GM19193 (cell line): ENCODE results near the gene ARHGAP18.

Experiments
- POLR2A ChIP-seq: IDR thresholded peaks from 4 replicates; pipeline ENCODE4 v1.6.1; 2011; ENCODE audit not compliant: insufficient read depth, insufficient read length; ENCODE audit errors: extremely low read depth

ARHGAP18 gene

GRCh38 chr6:129586815-129587214 is 123.2 kb downstream of the ARHGAP18 start:
- TF ChIP-seq POLR2A: no peak

GRCh38 chr6:129583866-129584265 is 126.1 kb downstream of the ARHGAP18 start:
- no peak for TF ChIP-seq POLR2A

GRCh38 chr6:129578315-129578714 is 131.7 kb downstream of the ARHGAP18 start:
- TF ChIP-seq POLR2A: no peak

DNA sequence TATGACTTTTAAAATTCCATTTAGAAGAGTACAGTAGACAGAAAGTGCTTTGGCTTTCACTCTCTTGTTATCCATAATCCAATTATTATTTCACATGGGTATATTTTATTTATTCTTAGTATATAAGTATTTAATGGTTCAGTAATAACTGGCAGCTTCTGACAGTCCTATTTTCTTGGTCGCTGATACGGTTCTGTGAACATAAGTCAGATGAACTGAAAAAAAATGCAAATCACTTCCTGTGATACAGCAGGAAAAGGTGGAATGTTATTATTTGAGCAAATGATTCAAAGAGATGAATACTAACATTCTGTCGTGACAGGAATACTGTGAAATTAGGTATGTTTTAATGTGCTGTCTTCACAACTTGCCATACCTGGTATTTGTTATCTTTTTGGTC is 132.3 kb downstream of the ARHGAP18 start:
- TF ChIP-seq POLR2A: no peak

DNA sequence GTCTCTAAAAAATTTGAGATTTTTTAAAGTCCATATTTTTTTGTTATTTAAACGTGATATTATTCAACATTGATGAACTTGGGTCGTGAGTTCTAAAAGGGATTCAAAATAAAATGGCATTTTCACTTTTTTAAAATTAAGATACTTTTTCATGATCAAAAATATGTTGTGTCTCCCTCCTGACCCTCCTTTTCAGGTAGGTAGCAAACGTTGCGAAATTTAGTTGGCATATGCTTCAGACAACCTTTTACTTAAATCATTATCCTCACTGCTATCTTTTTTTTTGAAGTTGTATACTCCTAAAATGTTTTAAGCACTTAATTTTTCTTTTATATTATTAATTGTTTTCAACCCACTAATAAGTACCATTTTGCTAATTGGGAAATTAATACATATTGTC is 133.5 kb downstream of the ARHGAP18 start:
- no peak for TF ChIP-seq POLR2A

DNA sequence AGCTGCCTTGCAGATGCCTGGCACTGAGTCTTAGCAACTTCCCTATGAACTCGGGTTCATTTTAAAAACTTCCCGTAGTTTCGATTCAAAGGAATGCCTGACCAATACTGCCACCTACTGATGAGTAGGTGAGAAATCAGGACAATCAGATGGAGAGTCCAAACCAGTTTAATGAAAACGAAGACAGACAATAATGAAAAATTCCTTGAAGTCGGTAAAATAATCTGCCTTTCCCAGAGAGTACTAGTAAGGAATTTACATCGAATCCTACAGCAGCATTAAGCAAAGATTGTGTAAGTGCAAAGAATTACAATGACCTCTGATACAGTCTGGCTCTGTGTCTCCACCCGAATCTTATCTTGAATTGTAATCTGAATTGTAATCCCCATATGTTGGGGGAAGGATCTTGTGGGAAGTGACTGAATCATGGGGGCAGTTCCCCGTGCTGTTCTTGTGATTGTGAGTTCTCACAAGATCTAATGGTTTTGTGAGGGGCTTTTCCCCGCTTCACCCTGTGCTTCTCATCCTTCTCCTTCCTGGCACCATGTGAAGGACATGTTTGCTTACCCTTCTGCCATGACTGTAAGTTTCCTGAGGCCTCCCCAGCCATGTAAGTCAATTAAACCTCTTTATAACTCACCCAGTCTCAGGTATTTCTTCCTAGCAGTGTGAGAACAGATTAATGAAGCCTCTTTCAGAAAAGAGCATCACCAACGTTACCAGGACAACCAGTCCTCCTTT is 134.4 kb downstream of the ARHGAP18 start:
- TF ChIP-seq POLR2A: no peak

- no peak for TF ChIP-seq POLR2A
These were observed 142.0 kb downstream of the ARHGAP18 start for GRCh38 chr6:129568015-129568414.

DNA sequence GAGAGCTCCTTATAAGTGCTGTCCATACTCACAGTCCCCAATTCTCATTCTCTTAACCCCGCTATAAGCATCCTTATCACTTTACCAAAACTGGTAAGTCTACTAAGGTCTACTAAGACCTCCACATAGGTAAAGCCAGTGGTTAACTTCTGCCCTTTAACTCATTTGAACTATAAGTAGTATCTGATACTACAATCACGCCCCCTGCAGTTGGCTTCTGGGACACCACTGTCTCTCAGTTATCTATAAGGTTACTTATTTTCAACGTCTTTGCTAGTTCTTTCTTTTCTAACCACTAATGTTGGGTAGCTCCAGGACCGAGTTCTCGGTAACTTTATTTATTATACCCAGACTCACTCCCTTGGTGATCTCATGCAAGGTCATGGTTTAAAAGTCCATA is 142.6 kb downstream of the ARHGAP18 start:
- no peak for TF ChIP-seq POLR2A

DNA sequence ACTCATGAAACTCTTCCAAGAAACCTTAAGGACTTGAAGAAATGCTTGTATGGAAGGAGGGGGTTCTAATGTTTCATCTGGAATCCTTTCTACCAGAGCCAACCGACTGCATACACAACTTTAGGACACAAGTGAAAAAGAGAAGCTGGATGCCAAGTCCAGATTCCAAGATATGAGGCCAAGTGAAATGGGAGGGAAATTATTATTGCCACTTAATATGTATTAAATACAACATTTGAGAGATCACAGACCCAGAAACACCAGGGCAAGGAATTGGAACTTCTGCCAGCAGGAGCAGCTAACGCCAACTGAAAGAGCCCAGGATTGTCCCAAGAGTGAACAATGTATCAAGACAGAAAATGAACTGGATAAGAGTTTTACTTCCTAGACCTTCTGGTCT is 144.2 kb downstream of the ARHGAP18 start:
- no peak for TF ChIP-seq POLR2A

DNA sequence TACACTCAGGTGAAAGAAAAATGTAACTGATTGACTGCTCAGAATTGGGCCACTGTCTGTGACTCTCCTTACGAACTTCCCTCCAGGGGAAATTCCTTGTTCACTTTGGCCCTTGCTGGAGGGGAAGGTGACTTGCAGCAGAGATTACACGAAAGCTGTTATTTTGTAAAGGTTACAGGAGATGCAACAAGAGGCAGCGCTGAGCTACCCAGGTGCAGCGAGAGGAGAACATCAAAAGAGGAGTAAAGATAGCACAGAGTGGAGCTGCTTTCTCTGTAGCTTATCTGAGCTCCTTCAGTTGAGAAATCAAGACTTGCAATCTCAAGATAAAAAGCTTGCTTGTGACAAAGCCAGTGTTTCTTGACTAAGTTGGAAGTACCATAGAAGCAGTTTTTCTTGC is 144.6 kb downstream of the ARHGAP18 start:
- TF ChIP-seq POLR2A: no peak

DNA sequence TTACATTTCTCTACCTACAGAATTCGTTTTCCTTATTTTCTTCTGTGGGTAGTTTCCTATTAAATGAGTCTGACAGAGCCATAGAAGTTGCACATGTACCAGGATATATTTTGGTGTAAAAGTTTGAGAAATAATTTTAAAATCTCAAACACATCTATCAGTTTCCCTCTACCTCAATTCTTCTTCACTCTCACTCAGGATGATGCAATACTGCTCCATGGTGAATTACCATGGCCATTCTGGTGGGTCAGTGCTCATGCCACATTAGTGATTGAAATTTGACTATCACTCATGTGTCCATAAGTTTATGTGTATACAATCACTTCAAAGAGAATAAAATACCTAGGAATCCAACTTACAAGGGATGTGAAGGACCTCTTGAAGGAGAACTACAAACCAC is 151.7 kb downstream of the ARHGAP18 start:
- TF ChIP-seq POLR2A: no peak

DNA sequence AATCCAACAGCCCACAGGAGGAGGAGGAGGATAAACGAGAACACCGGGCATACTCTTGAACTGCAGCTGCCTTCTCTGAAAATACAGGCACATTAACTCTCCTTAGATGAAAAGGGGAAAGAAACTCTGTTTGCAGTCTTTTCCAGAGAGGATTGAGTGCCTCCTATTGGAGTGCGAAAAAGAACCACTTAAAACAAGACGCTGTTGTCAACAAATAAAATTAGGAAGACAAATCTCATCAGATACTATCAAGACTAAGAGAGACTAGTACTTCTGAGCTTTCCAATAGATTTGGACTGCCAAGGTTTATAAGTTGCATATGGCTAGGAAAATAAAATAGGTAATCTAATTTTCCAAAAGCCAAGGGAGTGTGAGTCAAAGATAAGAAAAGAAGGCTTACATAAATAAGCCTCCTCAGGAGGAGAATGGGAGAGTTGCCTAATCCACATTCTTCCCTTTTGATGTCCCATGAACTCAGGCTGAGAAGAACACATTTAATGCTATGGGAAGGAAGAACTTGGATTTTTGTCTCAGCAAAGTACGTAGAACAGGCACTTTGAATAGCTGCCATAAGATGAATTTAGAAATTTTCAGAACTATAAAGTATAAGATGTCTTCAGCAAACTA is 154.7 kb downstream of the ARHGAP18 start:
- TF ChIP-seq POLR2A: no peak

DNA sequence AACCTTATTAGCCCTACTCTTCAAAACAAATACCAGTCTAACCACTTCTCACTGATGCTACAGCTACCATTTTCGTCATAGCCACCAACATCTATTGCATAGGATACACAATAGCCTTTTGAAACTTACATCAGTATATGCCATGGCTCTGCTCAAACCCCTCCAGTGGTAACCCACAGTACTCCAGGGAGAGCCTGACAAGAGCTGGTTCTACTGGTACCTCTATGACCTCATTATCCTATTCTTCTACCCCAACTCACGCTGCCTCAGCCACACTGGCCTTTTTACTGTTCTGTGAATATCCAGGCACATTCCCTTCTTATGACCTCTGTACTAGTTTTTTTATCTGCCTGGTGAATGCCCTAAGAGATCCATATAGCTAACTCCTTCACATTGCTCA is 157.6 kb downstream of the ARHGAP18 start:
- no peak for TF ChIP-seq POLR2A

GRCh38 chr6:129551486-129551885 is 158.5 kb downstream of the ARHGAP18 start:
- no peak for TF ChIP-seq POLR2A

DNA sequence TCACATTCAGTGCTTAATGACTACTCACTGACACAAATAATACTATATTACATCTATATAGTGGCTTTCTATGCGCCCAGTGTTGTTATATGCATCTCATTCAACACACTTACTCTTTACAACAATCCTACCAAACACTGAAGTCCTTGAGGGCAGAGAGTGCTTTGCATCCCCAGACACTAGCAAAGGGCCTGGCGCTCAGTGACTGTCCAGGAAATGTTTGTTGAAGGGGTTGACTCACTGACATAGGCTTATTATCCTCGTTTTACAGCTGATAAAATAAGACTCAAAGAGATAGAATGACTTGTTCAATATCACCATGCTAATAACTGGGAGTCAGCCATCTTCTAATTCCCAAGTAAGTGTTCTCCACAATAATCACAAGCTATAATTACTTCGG is 163.3 kb downstream of the ARHGAP18 start:
- no peak for TF ChIP-seq POLR2A

GRCh38 chr6:129544892-129545612 is 164.9 kb downstream of the ARHGAP18 start:
- TF ChIP-seq POLR2A: no peak
